ENCODE data around the gene ERVFRD-1. TPM values are rescaled to one million over a fixed set of nuclear protein-coding genes. Genes with fewer than 3 reads are reported as not detected.

Gene ERVFRD-1
- total and polyA plus RNA-seq, 2 of the 13 experiments (the other 11 are each of a cell fraction or from before 2014, with no cell fraction given) = not detected

- TF ChIP-seq, protein P1, sequence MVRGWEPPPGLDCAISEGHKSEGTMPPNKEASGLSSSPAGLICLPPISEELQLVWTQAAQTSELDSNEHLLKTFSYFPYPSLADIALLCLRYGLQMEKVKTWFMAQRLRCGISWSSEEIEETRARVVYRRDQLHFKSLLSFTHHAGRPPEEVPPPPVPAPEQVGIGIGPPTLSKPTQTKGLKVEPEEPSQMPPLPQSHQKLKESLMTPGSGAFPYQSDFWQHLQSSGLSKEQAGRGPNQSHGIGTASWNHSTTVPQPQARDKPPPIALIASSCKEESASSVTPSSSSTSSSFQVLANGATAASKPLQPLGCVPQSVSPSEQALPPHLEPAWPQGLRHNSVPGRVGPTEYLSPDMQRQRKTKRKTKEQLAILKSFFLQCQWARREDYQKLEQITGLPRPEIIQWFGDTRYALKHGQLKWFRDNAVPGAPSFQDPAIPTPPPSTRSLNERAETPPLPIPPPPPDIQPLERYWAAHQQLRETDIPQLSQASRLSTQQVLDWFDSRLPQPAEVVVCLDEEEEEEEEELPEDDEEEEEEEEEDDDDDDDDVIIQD (CRISPR knock-in tag; IDR thresholded peaks at IDR 0.05; ENCODE audit: low read depth) = no peak
- no peak for TF ChIP-seq IKZF4 (CRISPR knock-in tag; IDR thresholded peaks at IDR 0.05; ENCODE audit: borderline replicate concordance, low read depth, not compliant biosample characterization)
- no peak for TF ChIP-seq TBX3 (IDR thresholded peaks at IDR 0.05; ENCODE audit: borderline replicate concordance)
- TF ChIP-seq CHCHD3 (CRISPR knock-in tag; IDR thresholded peaks at IDR 0.05) = no peak
- no peak for TF ChIP-seq TP53 (CRISPR knock-in tag; conservative IDR thresholded peaks at IDR 0.05)
- TF ChIP-seq SATB2 (CRISPR knock-in tag; IDR thresholded peaks at IDR 0.05) = no peak
- no peak for TF ChIP-seq NFAT5 (CRISPR knock-in tag; IDR thresholded peaks at IDR 0.05)
Observed at GRCh38 chr6:11110921-11111768, at the start of gene ERVFRD-1 (continued).

All from HepG2 (cell line).